ENCODE data around the gene METTL14.

METTL14 gene

DNA sequence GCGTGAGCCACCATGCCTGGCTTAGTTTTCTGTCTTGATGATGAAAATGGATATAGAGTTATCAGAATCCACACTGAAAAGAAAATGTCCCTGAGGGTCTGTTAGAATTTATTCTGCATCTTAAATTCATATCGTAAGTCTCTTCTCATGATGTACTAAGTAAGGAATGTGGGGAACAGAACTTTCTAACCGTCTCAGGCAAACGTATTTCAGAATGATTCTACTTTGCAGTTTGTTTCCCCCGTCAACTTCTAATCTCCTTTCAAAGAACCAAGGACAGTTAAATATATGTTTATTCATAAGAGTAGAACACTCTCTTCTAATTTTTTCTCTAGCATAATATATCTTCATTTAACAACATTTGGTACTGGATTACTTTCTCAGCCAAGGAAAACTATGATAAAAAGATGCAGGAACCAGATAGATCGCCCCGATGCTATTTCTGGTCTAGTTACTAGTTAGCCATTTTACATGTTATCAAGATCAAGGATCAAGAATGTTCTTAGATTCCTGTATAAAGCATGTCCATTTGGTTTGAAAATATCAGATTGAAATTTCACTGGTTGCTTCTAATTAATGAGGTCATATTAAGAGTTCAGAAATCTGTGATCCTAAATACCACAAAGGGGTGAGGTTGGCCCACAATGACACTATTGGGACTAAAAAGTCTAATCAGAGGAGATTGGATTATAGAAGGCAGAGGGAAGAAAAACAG lies 49.5 kb downstream of the METTL14 start:
- DNase-seq: no peak

DNA sequence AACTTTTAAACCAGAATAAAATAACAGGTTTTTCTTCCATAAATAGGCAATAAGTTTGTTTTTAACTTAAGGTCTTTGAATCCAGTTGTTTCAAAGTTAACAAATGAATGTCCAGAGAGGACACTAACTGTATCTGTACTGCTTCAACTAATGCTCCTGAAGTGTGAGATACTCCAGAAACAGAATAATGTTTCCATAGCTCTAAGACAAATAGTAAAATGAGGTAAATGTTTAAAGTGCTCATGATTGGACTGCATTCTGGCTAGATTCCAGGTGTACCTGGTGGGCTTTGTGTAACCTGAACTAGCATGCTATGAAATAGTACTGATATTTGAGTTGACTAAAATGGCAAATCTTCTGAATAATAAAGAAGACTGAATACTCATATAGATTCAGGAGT lies 51.7 kb downstream of the METTL14 start:
- no peak for DNase-seq

DNA sequence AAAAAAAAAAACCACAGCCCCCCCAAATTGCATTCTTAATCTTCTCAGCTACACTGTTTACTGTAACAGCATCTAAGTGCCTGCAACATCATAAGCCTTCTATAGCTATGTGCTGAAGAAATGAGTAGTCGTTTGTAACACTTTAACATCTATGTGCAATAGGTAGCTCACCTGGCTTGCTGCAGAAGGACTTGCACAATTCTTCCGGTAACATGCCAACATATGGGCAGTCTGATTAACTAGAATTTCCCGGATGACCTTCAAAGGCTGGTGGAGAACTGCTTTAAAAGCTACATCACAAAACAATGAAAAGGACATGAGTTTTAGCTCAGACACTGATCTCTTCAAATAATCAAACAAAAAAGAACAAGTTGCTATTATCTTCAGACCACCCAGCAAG lies 52.9 kb downstream of the METTL14 start:
- DNase-seq: no peak

DNA sequence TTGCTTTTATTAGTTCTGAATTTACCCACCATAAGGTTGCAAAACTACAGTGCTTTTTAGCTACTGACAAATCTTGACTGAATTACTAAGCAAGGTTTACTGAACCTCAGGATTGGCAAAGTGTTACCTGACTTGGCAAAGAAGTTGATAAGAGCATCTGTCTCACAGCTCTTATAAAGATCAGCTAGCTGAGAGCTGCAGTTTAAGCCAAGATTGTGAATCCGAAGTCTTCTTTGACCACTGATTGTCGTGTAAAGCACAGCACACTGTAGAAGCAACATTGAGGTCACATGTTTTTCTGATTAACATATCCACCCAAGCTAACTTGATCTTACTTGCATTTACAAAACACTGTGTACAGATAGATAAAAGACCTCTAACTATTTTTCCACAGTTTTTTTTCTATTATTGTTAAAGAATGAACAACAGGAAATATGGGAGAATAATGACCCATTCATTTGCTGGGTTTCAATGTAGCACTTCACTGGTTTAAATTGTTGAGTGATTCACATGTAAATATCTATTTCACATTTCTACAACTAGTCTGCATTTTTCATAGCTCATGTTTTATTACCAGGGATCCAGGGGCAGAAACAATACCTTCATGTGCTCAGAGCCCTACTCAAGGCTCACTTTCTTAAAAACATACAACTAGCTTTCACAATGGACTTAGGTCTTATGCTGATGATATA lies 54.0 kb downstream of the METTL14 start:
- DNase-seq: no peak

DNA sequence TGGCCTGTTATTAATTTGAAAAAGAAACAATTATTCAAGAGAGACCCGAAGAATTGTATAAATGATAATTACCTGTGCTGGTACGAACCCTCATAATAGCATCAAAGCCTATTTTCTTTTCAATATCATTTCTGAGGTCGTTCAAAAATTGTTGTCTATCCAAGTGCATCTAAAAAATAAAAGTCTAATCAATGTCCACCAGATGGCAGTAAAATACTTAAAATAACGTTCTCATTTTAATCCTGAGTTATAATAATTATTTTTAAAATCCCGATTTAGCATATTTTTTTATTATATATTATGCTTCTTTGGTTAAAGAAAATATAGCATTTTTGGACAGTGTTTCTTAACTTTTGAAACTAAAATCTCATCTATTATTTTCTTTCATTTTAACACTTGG lies 55.7 kb downstream of the METTL14 start:
- DNase-seq: no peak

DNA sequence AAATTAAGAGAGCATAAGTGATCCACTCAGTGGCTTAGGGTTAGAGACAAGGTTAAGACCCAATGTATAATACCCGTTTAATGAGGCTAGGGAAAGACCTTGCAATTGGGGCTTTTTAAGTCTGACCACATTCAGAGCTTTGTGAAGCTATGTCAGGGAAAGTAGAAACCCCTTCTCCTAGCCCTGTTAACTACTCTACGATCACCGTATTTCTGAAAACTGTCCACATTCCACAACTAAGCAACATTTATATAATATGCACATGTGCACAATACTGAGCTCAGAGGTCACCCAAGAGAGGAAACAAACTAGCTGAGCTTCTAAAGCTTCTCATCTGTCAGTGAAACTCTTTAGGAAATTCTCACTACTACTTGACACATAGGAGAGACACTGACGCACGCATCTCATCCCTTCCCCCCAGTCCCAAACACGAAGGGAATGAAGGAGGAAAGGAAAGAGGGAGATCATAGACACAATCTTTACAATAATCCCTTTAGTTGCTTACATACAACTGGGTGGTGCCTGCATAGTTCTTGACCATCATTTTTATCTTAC lies 56.2 kb downstream of the METTL14 start:
- DNase-seq: no peak

DNA sequence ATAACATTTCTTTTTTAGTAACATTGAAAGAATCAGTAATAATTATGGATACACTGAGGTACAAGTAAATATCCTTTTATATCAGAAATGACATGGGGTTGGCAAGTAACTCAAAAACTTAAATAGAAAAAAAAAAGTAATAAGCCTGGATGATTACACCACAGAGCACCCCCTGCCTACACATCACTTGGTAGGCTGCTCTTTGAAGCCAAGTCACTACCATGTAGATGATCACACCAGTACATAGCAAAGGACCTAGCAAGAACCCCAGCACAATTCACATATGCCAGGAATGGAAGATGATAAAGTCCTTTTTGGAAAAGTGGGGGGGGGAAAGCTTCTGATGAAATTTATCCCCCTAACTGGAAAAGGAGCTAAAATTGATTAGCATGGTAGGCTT lies 56.9 kb downstream of the METTL14 start:
- DNase-seq: no peak

DNA sequence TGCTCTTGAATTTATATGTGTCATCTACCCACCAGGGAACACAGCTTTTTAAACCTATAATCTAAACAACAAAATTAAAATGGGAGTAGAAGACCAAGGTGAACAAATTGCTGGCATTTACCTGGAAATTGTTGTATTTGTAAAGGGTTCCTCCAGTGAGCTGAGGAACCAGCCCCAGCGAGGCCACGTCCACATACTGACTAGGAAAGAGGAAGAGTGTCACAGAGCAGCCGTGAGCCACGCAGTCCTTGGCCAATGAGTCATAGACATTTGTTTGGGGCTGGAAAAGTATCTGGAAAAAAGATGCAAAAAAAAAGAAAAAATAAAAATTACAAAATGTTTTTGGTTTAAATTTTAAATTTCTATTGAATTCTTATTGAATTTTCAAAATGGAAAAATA lies 58.7 kb downstream of the METTL14 start:
- no peak for DNase-seq

DNA sequence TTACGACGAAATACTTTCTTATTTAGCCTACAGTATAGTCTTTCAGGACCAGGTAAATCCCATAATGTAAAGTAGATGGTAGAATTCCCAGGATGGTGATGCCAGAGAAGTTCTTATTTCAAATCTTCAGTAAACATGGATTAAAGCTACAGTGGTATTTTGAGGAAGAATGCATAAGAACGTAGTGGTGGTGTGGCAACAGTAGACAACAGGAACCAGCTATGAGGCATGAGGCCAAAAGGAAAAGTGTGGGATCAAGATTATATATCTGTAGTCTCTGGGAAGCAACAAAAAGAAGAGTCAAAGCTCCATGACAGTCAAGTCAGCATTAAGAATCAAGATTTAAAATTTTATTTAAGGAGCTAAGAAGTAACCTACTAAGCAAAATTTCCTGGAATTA lies 60.2 kb downstream of the METTL14 start:
- no peak for DNase-seq

DNA sequence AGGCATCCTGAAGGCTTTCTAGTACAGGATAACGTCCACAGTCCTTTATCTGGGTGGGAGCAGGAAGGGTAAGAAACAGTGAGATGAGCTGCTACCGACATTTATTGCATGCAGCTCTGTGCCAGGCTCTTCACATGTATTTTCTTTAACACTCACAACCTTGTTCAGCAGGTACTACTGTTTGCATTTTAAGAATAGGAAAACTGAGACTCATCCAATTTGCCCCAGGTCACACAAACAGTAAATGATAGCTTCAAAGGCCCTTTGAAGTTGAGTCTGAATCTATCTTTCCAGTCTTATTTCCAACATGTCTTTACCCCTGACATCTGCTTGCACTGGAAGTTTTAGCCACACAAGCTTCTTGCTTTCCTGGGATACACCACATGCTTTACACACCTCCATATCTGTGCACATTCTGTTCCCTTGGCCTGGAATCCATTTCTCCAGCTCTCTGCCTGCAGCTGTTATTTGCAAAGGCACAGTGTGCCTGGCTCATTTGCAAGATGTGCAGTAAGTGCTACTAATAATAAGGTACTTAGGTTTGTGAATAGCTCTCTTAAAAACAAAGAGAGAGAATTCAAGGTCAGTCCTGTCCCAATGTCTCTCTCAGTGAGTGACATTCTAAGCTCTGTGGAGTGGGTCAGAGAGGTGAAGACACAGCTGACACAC lies 61.2 kb downstream of the METTL14 start:
- no peak for DNase-seq

DNA sequence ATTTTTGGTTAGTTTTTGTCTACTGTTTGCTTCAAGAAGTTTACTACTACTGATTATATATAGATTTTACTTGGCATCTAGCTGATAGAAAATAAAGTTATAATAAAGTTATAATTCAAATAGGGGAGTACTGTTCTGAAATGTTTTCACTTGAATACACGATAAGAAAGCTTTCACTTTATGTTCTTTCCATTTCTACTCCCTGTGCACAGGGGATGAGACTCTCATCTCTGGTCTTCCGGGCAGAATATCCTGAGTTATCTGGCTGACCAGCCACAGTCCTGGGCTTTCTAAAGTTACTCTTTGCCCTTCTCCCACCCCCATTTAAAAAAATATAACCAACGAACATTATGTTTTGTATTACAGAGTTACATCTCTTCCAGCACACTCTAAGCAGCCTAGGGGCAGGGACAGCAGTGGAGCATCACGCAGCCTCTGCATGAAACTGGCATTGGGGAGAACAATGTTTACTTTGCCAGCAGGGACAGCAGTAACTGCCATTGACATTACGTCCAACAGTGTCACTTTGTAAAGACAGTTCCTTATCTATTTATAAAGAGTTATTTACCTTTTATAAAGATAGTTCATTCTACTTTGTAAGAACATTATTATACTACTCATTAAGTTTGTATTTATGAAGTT lies 64.3 kb downstream of the METTL14 start:
- no peak for DNase-seq

DNA sequence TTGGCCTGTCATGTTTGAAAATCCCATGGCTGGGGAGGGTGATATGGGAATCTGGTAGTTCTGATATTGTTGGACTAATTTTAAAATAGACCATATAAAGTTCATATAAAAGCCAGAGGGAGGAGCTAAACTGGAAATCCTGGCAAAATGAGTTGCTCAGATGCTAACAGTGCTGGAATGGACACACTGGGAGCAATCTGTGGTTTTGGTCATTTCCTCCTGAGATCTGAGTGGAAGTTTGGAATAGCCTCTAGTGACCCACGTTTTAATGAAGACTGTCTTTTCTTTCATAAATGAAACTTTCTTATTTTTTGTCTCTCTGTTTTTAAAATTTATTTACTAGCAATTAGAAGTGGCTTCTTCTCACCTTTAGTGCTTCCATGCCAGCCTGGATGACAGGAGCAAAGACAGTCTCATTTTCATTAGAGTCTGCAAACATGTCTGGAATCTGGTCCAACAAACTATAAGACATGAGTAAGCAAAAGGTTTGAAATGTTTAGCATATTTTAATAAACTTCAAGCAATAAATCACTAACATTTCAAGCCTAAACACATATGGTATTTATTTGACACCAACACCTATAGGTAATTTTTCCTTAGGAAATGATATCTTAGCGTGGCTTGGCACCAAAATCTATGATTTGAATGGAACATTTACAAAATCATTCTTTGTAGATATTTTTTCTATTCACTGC lies 66.6 kb downstream of the METTL14 start:
- DNase-seq: no peak

DNA sequence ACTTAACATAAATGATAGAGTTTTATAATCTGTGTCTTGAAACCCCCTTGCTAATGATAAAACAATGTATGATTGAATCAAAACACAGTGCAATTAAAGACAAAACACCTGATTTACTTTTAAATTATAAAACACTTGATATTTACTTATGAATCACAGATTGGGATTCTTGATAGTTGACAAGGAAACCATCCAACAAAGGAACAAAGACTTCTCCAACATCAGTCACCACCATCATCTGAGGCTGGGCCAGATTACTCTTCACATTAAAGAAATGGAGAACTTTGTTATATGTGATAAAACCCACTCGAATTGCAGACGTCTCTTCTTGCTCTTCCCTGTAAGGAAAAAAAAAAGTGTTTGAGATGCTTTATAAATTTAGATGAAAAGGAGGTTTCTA lies 67.4 kb downstream of the METTL14 start:
- no peak for DNase-seq

DNA sequence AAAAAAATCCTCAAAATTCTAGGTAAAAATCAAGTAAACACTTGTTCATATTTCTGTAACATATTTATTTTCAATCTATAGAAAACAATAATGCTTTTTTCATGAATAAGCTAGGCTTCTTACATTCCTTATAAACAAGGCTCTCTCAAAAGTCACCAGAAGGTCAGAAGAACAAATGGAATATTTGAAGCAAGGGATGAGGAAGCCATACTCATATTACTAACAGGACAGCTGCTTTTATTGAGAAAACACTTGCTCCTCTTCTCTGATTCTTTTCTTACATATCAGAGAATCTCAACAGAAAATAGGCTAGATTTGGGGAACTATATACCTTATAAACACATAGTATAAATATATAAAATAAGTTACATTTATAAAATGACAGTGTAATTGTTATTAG lies 67.9 kb downstream of the METTL14 start:
- DNase-seq: no peak

DNA sequence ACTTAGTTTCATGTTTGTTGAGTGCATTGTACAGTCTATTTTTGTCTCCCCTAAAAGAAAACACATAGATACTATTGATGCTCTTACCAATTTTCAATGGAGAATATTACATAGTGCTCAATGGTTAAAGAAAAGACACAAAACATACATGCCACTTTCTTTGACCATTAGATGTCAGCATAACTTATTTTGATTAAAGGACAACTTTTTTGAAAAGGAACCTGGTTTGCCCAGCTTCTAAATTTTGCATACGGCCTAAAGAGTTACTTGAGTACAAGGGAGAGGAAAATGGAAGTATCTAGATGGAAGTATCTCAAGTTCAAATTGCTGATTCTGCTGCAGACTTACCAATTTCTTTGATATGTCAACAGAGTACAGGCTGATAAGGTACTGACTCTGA lies 68.5 kb downstream of the METTL14 start:
- no peak for DNase-seq

DNA sequence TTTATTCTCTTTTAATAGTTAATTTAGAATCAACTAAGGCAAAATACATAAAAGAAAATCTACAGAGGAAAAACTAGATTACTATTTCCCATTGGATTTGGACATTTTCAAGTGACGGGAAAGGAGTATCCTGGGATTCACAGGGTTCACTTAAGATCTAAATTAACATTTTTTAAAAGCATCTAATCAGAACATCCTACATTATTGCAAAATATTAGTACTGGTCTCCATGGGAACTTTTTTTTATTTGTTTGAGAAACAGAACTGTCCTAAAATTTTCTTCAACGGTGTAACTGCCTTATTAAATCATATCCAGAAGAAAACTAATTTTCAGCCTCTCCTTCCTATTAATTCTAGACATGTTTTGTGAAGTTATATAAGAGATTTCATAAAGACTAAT lies 69.7 kb downstream of the METTL14 start:
- DNase-seq: no peak

DNA sequence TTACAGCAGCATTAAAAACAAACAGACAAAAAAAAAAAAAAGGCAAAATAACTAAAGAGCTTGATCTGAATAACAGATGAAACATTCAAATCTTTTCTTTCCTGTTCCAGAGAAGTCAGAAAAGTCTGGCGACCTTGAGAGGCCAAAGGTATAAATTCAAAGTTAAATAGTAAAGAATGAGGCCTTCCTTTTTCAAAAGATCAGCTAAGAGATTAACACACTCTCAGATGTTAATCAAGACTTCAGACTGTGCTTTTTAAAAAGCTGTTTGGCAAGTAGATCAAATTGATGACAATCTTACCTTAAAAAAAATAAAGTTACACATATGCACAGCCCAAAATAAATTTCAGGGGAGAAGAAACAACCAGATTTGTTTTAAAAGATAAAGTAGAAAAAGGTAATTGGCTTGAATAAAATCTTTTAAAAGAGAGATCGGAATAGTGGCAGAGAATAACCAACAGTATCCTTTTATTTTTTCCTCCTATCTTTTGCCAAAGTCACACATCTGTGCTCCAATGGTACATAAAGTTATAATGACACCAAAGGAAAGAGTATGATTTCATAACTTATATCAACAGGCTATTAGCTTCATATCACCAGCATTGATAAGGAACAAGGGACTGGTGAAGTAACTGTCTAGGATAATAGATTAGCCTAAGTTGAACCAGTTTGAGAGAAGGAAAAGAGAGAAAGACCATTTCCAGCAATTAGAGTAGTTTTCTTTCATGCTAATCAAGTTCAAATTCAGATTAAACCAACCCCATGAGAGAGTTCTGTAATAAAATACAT lies 70.4 kb downstream of the METTL14 start:
- no peak for DNase-seq

DNA sequence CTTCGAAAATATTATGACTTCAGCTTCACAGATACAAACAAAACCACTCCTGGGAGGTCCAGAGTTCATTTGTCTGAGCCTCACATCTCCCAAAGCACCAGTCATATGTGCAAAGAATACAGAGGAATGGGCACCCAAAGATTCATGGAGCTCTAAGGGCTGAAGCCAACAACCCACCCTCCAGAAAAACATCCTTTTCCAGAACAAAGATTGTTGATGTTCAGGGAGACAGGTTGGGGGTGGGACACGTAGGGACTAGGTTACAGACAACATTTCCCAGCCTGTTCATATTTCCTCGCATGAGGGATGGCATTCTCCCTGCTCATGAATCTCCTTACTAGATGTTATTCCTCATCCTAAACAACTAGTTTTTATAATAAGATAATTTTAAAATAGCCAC lies 71.2 kb downstream of the METTL14 start:
- no peak for DNase-seq

DNA sequence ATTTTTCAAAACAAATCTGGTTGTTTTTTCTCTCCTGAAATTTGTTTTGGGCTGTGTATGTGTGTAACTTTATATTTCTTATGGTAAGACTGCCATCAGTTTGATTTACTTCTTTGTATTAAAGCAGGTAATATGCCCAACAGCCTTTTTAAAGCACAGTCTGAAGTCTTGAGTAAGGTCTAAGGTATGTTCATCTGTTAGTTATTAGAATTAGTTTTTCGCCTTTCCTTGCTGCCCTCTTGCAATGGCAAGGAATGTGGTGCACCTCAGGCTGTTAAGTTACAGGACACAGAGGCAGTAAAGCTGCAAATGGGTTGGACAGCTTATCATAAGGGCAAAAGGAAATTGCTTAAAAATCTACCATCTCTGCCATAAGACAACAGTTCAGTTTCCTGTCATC lies 71.8 kb downstream of the METTL14 start:
- no peak for DNase-seq

DNA sequence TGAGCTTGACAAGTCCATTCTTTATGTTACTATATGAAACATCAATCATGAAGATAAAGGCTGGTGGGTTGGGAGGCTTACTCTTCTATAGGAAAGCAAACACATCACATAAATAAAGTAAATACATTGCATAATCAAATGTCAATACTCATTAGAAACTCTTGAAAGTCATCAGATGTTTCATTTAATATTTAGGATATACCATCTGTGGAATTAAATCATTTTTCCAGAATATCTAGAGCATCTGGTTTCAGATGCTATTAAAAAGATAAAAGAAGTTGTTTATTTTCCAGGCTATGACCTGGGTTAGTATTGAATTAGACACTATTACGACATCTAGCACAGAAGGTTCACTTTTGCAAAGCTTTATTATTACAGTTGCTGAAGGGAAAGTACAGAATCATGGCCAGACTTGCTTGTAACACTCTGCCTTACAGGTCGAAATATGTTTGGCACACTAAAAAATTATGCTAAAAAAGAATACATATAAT lies 72.6 kb downstream of the METTL14 start:
- no peak for DNase-seq

DNA sequence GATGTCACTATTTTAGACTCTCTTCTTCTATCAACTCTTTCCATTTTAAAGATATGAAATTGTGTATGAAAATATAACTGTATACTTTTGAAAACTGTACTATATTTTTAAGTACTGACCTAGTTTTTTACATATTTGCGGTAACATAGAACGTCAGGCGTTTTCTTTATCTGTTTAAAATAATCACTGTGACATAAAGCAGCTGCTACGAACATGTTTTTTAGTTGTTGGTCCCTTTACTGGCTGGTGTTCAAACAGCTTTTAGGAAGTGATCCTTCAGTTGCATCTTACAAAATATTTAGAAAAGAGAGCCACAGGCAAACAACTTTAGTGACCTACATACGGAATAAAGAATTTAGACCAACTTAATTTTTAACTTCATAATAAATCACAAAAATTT lies 73.1 kb downstream of the METTL14 start:
- no peak for DNase-seq

DNA sequence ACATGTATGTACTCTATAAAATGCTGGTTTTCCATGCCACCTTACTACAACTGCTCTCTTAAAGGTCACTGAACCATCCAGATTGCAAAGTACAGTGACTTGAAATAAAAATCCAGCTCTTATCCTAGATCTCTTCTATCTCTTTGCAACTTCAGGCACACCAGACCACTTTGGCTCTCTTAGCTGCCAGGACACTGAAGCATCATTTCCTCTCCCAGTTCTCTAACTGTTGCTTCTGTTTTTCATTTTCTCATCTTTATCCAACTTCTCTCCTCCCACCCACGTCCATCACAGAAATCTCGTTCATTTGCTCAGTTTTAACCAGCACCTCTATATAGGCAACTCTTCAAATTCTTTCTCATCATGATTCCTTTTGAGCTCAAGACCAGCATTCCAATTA lies 74.3 kb downstream of the METTL14 start:
- DNase-seq: no peak
